Activated CD8-positive, alpha-beta memory T cell treated with anti-CD3 and anti-CD28 coated beads for 48 hours (primary cell): Measurements from ENCODE around the gene LIN52.
"Not testable (repeated sequence)": the region's sequence is repeated elsewhere in the genome, so short reads cannot be mapped to it uniquely, and the experiment has no call there.

Source experiments
- DNase-seq, 3 experiments: peaks; one replicate each; pipeline ENCODE4 v3.0.0-alpha.2; 2020; ENCODE audit warnings: low read depth in 2 of 3, low spot score in 2 of 3

Gene LIN52

GRCh38 chr14:74105381-74105780, 20.6 kb downstream of the LIN52 start:
- DNase-seq, result no peak

- DNase-seq, result no peak
These were observed 24.6 kb downstream of the LIN52 start for GRCh38 chr14:74109369-74109768.

GRCh38 chr14:74111395-74112216, 26.9 kb downstream of the LIN52 start:
- DNase-seq, result not testable (repeated sequence)

- not testable (repeated sequence) for DNase-seq
These were observed 40.7 kb downstream of the LIN52 start for GRCh38 chr14:74125487-74125886.

- DNase-seq, result no peak
These were observed 41.7 kb downstream of the LIN52 start for GRCh38 chr14:74126315-74127013.

- DNase-seq, result no peak
These were observed 42.9 kb downstream of the LIN52 start for GRCh38 chr14:74127634-74128033.

GRCh38 chr14:74133833-74134481, 49.2 kb downstream of the LIN52 start:
- DNase-seq, result no peak

- no peak for DNase-seq
These were observed 49.7 kb downstream of the LIN52 start for GRCh38 chr14:74134484-74134883.

GRCh38 chr14:74135426-74135825, 50.7 kb downstream of the LIN52 start:
- DNase-seq, result no peak

GRCh38 chr14:74140374-74140850, 55.7 kb downstream of the LIN52 start:
- no peak for DNase-seq

GRCh38 chr14:74141703-74142102, 56.9 kb downstream of the LIN52 start:
- DNase-seq, result no peak

- DNase-seq, result no peak
These were observed 57.8 kb downstream of the LIN52 start for GRCh38 chr14:74142523-74142922.

GRCh38 chr14:74144789-74145188, 60.0 kb downstream of the LIN52 start:
- no peak for DNase-seq

- DNase-seq, result no peak
These were observed 62.8 kb downstream of the LIN52 start for GRCh38 chr14:74147571-74147970.

GRCh38 chr14:74148705-74149104, 63.9 kb downstream of the LIN52 start:
- DNase-seq, result no peak

GRCh38 chr14:74155287-74155686, 70.5 kb downstream of the LIN52 start:
- no peak for DNase-seq

- DNase-seq, result no peak
These were observed 71.0 kb downstream of the LIN52 start for GRCh38 chr14:74155749-74156148.

GRCh38 chr14:74160763-74161162, 76.0 kb downstream of the LIN52 start:
- DNase-seq, result no peak

- no peak for DNase-seq
These were observed 76.9 kb downstream of the LIN52 start for GRCh38 chr14:74161526-74162158.

GRCh38 chr14:74169906-74170305, 85.2 kb downstream of the LIN52 start:
- DNase-seq, result no peak

GRCh38 chr14:74176400-74176793, 91.6 kb downstream of the LIN52 start:
- DNase-seq, result no peak
